Pancreas (tissue), 10 donors: ENCODE data around the gene TNFAIP3. TPM values are rescaled to one million over a fixed set of nuclear protein-coding genes. Genes with fewer than 3 reads are reported as not detected.
A peak's percentile ranks its signal among the peaks of the same experiment; 100 is the strongest.

Experiments
- ATAC-seq, 4 donors: fragments of 200-7000 bp; cut with Tn5 transposase; one replicate each; pipeline versions ENCODE4 v1.8.0 to v1.9.1; 2020; ENCODE audit warnings: mild to moderate bottlenecking in 4 of 4, moderate library complexity in 4 of 4
- DNase-seq, 6 donors: peaks; one replicate each; pipeline ENCODE4 v3.0.0-alpha.2; 2020
- FAIRE-seq: peaks from 2 replicates; lab custom pipeline; 2012; peaks lifted over from hg19 to GRCh38; lab: Jason Lieb, UNC
- H3K27ac ChIP-seq, 4 donors: fragments of 200-600 bp; sonication (generic); 1 replicate in 3 of 4; 2 replicates in 1 of 4; pipeline versions ENCODE4 v1.5.0 to v1.8.0; 2020
- H3K27me3 ChIP-seq, 4 donors: fragments of 200-600 bp; one replicate each; pipeline ENCODE4 v1.8.0; 2021
- H3K36me3 ChIP-seq, 3 donors: fragments of 200-600 bp; sonication (generic) in 1 of 3; one replicate each; pipeline versions ENCODE4 v1.5.0 to v1.8.0; 2020 to 2021
- H3K4me1 ChIP-seq, 3 donors: fragments of 200-600 bp; one replicate each; pipeline ENCODE4 v1.8.0; 2021
- H3K4me3 ChIP-seq, 4 donors: fragments of 200-600 bp; sonication (generic) in 2 of 4; one replicate each; pipeline versions ENCODE4 v1.5.0 to v1.8.0; 2020 to 2021
- H3K9me3 ChIP-seq, 4 donors: fragments of 200-600 bp; one replicate each; pipeline ENCODE4 v1.8.0; 2021
- CTCF ChIP-seq, 4 donors: fragments of 200-600 bp; sonication (generic) in 3 of 4; IDR thresholded peaks; one replicate each; pipeline versions ENCODE4 v1.5.0 to v1.8.0; 2021; ENCODE audit warnings: antibody characterized with exemption in 4 of 4
- WGBS, 2 donors: extraction: QIAGEN DNeasy Blood & Tissue Kit; methylation state at CpG; one replicate each; pipeline ENCODE4 v1.1.7; 2013; 5-methylcytosine and 5-hydroxymethylcytosine counted together
- intact Hi-C, 3 donors: fragments of 100-400 bp; cut with DNase I; formaldehyde crosslinking; loops; one replicate each; pipeline versions ENCODE4 v1.11.1 to v1.14.2; 2022
- polyA plus RNA-seq, 2 donors: library from polyadenylated mRNA; stranded (reverse); fragments of 200-250 nt; gene quantifications; one replicate each; pipeline ENCODE4 v1.2.3, GENCODE V29; 2013
- total RNA-seq, 6 donors: library from RNA; stranded (reverse); fragmentation: NEBNext Ultra II Directional in 4 of 6; extraction: Animal tissue kit (Norgen Biotek cat#: 25700) in 4 of 6; gene quantifications; one replicate each; pipeline versions ENCODE4 v1.2.1 to v1.2.4, GENCODE V29; 2021 to 2023
- donor health status: healthy with polysubstance abuse.
- donor health status: DM: no; HTN: no; CAD: no; lungs with moderate emphysema.
- donor health status: DM: no; HTN: no; CAD: no.
- donor health status: control.
- donor health status: control.
- donor health status: Bipolar disorder and iron deficiency.
- donor health status: DM: yes; HTN: yes; CAD: no.
- donor health status: DM: no; HTN: no; CAD: no.
- donor health status: DM: no; HTN: no; CAD: no.
- donor health status: DM: yes; HTN: yes; CAD: no.

The TNFAIP3 gene
- total and polyA plus RNA-seq, 8 donors = 9.3 to 59.2 (median 14.2) TPM

- H3K36me3 ChIP-seq = peaks cover 11 to 83% (median 56%) of the 10 kb centered on the region in 3 donors
- intact Hi-C loops = loop anchor here in 1 of 3 donors (10.0 kb wide), 1 partner anchor 47 kb away; no protein-coding TSS in a partner anchor
- FAIRE-seq = no peak
Measured at GRCh38 chr6:137878029-137878428, 11.0 kb downstream of the TNFAIP3 start.

GRCh38 chr6:137878486-137879285 lies 11.6 kb downstream of the TNFAIP3 start:
- no peaks in the 10 kb centered on the region for H3K27me3 ChIP-seq
- intact Hi-C loops = loop anchor here in 1 of 3 donors (10.0 kb wide), 1 partner anchor 46 kb away; no protein-coding TSS in a partner anchor
- DNase-seq (no peak), FAIRE-seq (no peak), ATAC-seq (peak in 1 of 4 donors; percentile 11)
- no peaks in the 10 kb centered on the region for H3K9me3 ChIP-seq
- WGBS, 2 donors = 84 to 85% methylated on average over 33 of the region's 33 CpGs
- H3K27ac ChIP-seq = no peak overlapping the region
- peaks cover 0 to 7% (median 0%) of the 10 kb centered on the region in 3 donors for H3K4me1 ChIP-seq
- H3K4me3 ChIP-seq = no peak overlapping the region
- no peak for TF ChIP-seq CTCF (IDR thresholded peaks at IDR 0.05)
- H3K36me3 ChIP-seq = peaks cover 11 to 83% (median 56%) of the 10 kb centered on the region in 3 donors

More at GRCh38 chr6:137878029-137878428, 11.0 kb downstream of the TNFAIP3 start:
- Histone ChIP-seq H3K27ac (no peak overlapping the region), H3K27me3 (no peaks in the 10 kb centered on the region), H3K4me1 (peaks cover 0 to 10% (median 4%) of the 10 kb centered on the region in 3 donors), H3K9me3 (no peaks in the 10 kb centered on the region), H3K4me3 (no peak overlapping the region)
- 92 to 97% methylated on average over 2 of the region's 2 CpGs for WGBS, 2 donors
- no peak for ATAC-seq
- TF ChIP-seq CTCF (IDR thresholded peaks at IDR 0.05) = no peak
- DNase-seq = no peak

GRCh38 chr6:137879299-137879698 lies 12.2 kb downstream of the TNFAIP3 start:
- Histone ChIP-seq H3K4me1 (peaks cover 0 to under 1% (median 0%) of the 10 kb centered on the region in 3 donors), H3K9me3 (no peaks in the 10 kb centered on the region), H3K36me3 (peaks cover 11 to 83% (median 56%) of the 10 kb centered on the region in 3 donors), H3K27me3 (no peaks in the 10 kb centered on the region), H3K4me3 (no peak overlapping the region), H3K27ac (no peak overlapping the region)
- 86 to 87% methylated on average over 7 of the region's 7 CpGs for WGBS, 2 donors
- no peak for TF ChIP-seq CTCF (IDR thresholded peaks at IDR 0.05)
- no peak for FAIRE-seq
- intact Hi-C loops = loop anchor here in 1 of 3 donors (10.0 kb wide), 1 partner anchor 46 kb away; no protein-coding TSS in a partner anchor
- no peak for DNase-seq
- peak in 1 of 4 donors; percentile 19 for ATAC-seq

- no peak for TF ChIP-seq CTCF (IDR thresholded peaks at IDR 0.05)
- FAIRE-seq (no peak), DNase-seq (no peak), ATAC-seq (no peak)
- Histone ChIP-seq H3K4me1 (no peaks in the 10 kb centered on the region), H3K4me3 (no peak overlapping the region), H3K9me3 (no peaks in the 10 kb centered on the region), H3K27me3 (no peaks in the 10 kb centered on the region), H3K27ac (no peak overlapping the region), H3K36me3 (peaks cover 11 to 78% (median 53%) of the 10 kb centered on the region in 3 donors)
- intact Hi-C loops = loop anchor here in 1 of 3 donors (10.0 kb wide), 1 partner anchor 45 kb away; no protein-coding TSS in a partner anchor
- WGBS, 2 donors = 91 to 94% methylated on average over 13 of the region's 13 CpGs
Measured at GRCh38 chr6:137879885-137880745, 13.1 kb downstream of the TNFAIP3 start.
